ENCODE data around the gene ZDHHC13.

DNA sequence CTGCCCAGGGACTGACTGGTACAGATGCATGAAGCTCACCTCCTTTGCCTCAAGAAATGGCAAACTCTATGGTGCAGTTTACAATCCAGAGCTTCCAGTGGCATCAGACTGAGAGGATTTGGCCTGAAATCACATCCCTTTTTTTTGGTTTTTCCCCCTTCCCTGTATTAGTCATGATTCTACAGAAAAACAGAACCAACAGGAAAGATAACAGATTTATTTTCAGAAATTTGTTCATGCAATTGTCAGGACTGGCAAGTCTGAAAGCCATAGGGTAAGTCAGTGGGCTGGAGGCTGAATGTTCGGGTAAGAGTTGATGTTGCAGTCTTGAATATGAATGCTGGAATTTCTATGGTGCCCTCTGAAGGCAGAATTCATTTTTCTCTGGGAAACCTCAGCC, 12.0 kb upstream of the ZDHHC13 start:
- TF ChIP-seq ZNF274 (IDR thresholded peaks at IDR 0.05; ENCODE audit: low read depth, low read length) (no peak), YY1 (IDR thresholded peaks at IDR 0.05; ENCODE audit: insufficient read depth, insufficient read length) (no peak), SUZ12 (IDR thresholded peaks at IDR 0.05; ENCODE audit: extremely low read depth, insufficient read depth, insufficient read length) (no peak)

Data from NT2/D1 (cell line).